Gastrocnemius medialis (tissue), 4 donors: ENCODE data around the gene SAP30BP. TPM values are rescaled to one million over a fixed set of nuclear protein-coding genes. Genes with fewer than 3 reads are reported as not detected.

ENCODE experiments used
- ATAC-seq, 2 donors: fragments of 150-250 bp; one replicate each; pipeline ENCODE4 v1.9.1; 2016
- DNase-seq, 2 donors: peaks; one replicate each; pipeline ENCODE4 v3.0.0-alpha.2; 2019
- H3K27ac ChIP-seq, 4 donors: fragments of 200-600 bp; sonication (generic); 1 replicate in 1 of 4; 2 replicates in 3 of 4; pipeline ENCODE4 v1.5.1; 2016 to 2018; ENCODE audit warnings: mild to moderate bottlenecking in 2 of 4, moderate library complexity in 1 of 4
- H3K27me3 ChIP-seq, 3 donors: fragments of 200-600 bp; sonication (generic) in 2 of 3; 1 replicate in 1 of 3; 2 replicates in 2 of 3; pipeline versions ENCODE4 v1.5.1 to v1.6.0; 2016 to 2019; ENCODE audit warnings: mild to moderate bottlenecking in 1 of 3, moderate library complexity in 1 of 3
- H3K36me3 ChIP-seq, 2 donors: fragments of 200-600 bp; sonication (generic) in 1 of 2; one replicate each; pipeline ENCODE4 v1.5.1; 2017 to 2018
- H3K4me1 ChIP-seq, 2 donors: fragments of 200-600 bp; sonication (generic) in 1 of 2; one replicate each; pipeline ENCODE4 v1.5.1; 2016 to 2017; ENCODE audit warnings: mild to moderate bottlenecking in 2 of 2
- H3K4me3 ChIP-seq, 4 donors: fragments of 200-600 bp; sonication (generic) in 3 of 4; 1 replicate in 1 of 4; 2 replicates in 3 of 4; pipeline ENCODE4 v1.5.1; 2016 to 2019; ENCODE audit warnings: mild to moderate bottlenecking in 2 of 4
- H3K9me3 ChIP-seq, 3 donors: fragments of 200-600 bp; sonication (generic) in 2 of 3; 1 replicate in 1 of 3; 2 replicates in 2 of 3; pipeline ENCODE4 v1.5.1; 2016 to 2019
- CTCF ChIP-seq, 5 experiments: fragments of 450-650 bp in 3 of 5; fragments of 200-600 bp in 2 of 5; sonication (generic) in 2 of 5; IDR thresholded peaks in 4 of 5; conservative IDR thresholded peaks in 1 of 5; 1 replicate in 4 of 5; 2 replicates in 1 of 5; pipeline ENCODE4 v1.5.1; 2016 to 2019; ENCODE audit warnings: antibody characterized with exemption in 5 of 5, mild to moderate bottlenecking in 3 of 5, moderate library complexity in 3 of 5
- POLR2A ChIP-seq, 2 donors: fragments of 450-650 bp; IDR thresholded peaks; one replicate each; pipeline ENCODE4 v1.6.1; 2017; ENCODE audit warnings: antibody characterized with exemption in 2 of 2, mild to moderate bottlenecking in 2 of 2, moderate library complexity in 2 of 2
- in situ Hi-C, 4 donors: fragments of 200-750 bp; cut with MboI; loops; one replicate each; pipeline versions ENCODE4 v1.15.0 to v1.8.0; 2017; ENCODE audit warnings: low sequenced_read_pairs in 4 of 4
- intact Hi-C: fragments of 100-400 bp; cut with DNase I; formaldehyde crosslinking; loops from one replicate; pipeline ENCODE4 v1.15.1; 2023; ENCODE audit warnings: low total_unique reads
- total RNA-seq, 4 donors: library from RNA; depleted of rRNA; stranded (reverse); fragments of >200 nt; gene quantifications; one replicate each; pipeline versions ENCODE4 v1.1.0 to v1.2.3, GENCODE V29; 2016

Gene SAP30BP
- total RNA-seq, 4 donors from 2014 or later: 42.0 to 64.0 (median 50.1) TPM

DNA sequence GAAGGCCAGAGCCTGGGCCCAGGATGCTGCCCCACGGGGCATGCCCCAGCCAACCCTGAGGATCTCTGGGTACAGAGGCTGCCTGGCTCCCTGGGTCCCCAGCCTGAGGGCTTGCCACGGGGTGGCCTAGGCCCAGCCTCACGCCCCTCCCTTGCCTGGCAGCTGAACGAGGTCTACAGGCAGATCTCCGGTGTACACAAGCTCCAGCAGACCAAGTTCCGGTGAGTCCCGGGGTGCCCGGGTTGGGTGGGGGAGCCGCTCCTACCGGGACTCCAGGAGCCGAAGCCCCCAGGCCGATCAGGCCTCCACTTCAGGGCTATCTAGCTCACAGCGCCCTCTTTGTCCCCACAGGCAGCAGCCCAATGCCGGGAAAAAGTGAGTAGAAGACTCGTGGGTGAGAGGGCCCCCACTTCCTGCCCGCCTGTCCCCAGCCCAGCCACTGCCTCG is 73.5 kb downstream of the SAP30BP start:
- intact Hi-C loops (no loop called here), in situ Hi-C loops (loop anchor here in 1 of 4 donors (10.0 kb wide), 1 partner anchor 106 kb away; the partner anchor contains the start of gene SMIM5)
- Histone ChIP-seq H3K36me3 (no peaks in the 10 kb centered on the region), H3K4me3 (no peak overlapping the region), H3K4me1 (no peaks in the 10 kb centered on the region), H3K27ac (no peak overlapping the region), H3K27me3 (no peaks in the 10 kb centered on the region), H3K9me3 (no peaks in the 10 kb centered on the region)
- no peak for ATAC-seq
- no peak for TF ChIP-seq CTCF (IDR thresholded peaks at IDR 0.05 in 4 of 5, conservative IDR thresholded peaks at IDR 0.05 in 1 of 5)
- TF ChIP-seq POLR2A (IDR thresholded peaks at IDR 0.05): no peak
- DNase-seq: no peak

GRCh38 chr17:75742337-75742736 is 75.2 kb downstream of the SAP30BP start:
- Histone ChIP-seq H3K4me3 (no peak overlapping the region), H3K27me3 (no peaks in the 10 kb centered on the region), H3K4me1 (no peaks in the 10 kb centered on the region), H3K27ac (no peak overlapping the region), H3K36me3 (no peaks in the 10 kb centered on the region), H3K9me3 (no peaks in the 10 kb centered on the region)
- intact Hi-C loops (no loop called here), in situ Hi-C loops (loop anchor here in 1 of 4 donors (10.0 kb wide), 1 partner anchor 108 kb away; the partner anchor contains the start of gene SMIM5)
- no peak for ATAC-seq
- DNase-seq: no peak
- TF ChIP-seq CTCF (IDR thresholded peaks at IDR 0.05 in 4 of 5, conservative IDR thresholded peaks at IDR 0.05 in 1 of 5) (no peak), POLR2A (IDR thresholded peaks at IDR 0.05) (no peak)

- Histone ChIP-seq H3K4me3 (no peak overlapping the region), H3K9me3 (no peaks in the 10 kb centered on the region), H3K36me3 (no peaks in the 10 kb centered on the region), H3K27ac (no peak overlapping the region), H3K27me3 (no peaks in the 10 kb centered on the region), H3K4me1 (peaks cover 3 to 4% of the 10 kb centered on the region in 2 donors)
- in situ Hi-C loops: loop anchor here in 1 of 4 donors (10.0 kb wide), 1 partner anchor 109 kb away; the partner anchor contains the start of gene SMIM5
- TF ChIP-seq POLR2A (IDR thresholded peaks at IDR 0.05): no peak
- intact Hi-C loops: no loop called here
- DNase-seq: no peak
- ATAC-seq: no peak
Measured at GRCh38 chr17:75743625-75744206, 76.6 kb downstream of the SAP30BP start.

DNA sequence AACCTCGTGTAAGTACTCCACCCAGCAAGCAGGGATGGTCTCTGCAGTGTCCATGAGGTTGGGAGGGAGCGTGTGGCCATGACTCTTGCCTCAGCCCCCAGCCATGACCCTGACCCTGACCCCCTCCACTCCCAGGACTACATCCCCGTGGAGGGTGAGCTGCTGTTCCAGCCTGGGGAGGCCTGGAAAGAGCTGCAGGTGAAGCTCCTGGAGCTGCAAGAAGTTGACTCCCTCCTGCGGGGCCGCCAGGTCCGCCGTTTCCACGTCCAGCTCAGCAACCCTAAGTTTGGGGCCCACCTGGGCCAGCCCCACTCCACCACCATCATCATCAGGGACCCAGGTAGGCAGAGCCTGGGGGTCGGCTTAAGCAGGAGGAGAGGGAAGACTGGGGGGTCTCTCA is 81.6 kb downstream of the SAP30BP start:
- in situ Hi-C loops (loop anchor here in 3 of 4 donors (5.0 to 10.0 kb wide), 3 partner anchors 71 to 114 kb away; partner anchors contain the start of gene SMIM5 (in 1 of the 3)), intact Hi-C loops (no loop called here)
- H3K4me1 ChIP-seq: peaks cover 13 to 14% of the 10 kb centered on the region in 2 donors
- no peaks in the 10 kb centered on the region for H3K36me3 ChIP-seq
- DNase-seq: no peak
- no peak overlapping the region for H3K27ac ChIP-seq
- no peaks in the 10 kb centered on the region for H3K9me3 ChIP-seq
- H3K4me3 ChIP-seq: no peak overlapping the region
- TF ChIP-seq POLR2A (IDR thresholded peaks at IDR 0.05) (no peak), CTCF (IDR thresholded peaks at IDR 0.05 in 4 of 5, conservative IDR thresholded peaks at IDR 0.05 in 1 of 5) (no peak)
- ATAC-seq: no peak
- H3K27me3 ChIP-seq: no peaks in the 10 kb centered on the region

- intact Hi-C loops: loop anchor here (1.0 to 2.0 kb wide), 3 partner anchors 74 to 161 kb away; partner anchors contain the start of gene SMIM5
- no peak for TF ChIP-seq POLR2A (IDR thresholded peaks at IDR 0.05)
- TF ChIP-seq CTCF (IDR thresholded peaks at IDR 0.05 in 4 of 5, conservative IDR thresholded peaks at IDR 0.05 in 1 of 5): peak; percentile 92 to 97 (median 97)
- Histone ChIP-seq H3K4me3 (no peak overlapping the region), H3K27ac (no peak overlapping the region), H3K4me1 (peaks cover 16 to 19% of the 10 kb centered on the region in 2 donors), H3K9me3 (no peaks in the 10 kb centered on the region), H3K36me3 (no peaks in the 10 kb centered on the region), H3K27me3 (no peaks in the 10 kb centered on the region)
- in situ Hi-C loops: loop anchor here (5.0 to 25.0 kb wide), 4 partner anchors 72 to 138 kb away; partner anchors contain the start of genes SMIM5 (in 1 of the 4), TRIM47 (in 1 of the 4) and TRIM65 (in 1 of the 4)
- ATAC-seq (peak; percentile 64 to 67), DNase-seq (peak; percentile 66 to 79)
Measured at GRCh38 chr17:75749545-75750389, 82.6 kb downstream of the SAP30BP start.
